ENCODE measurements around the gene A2ML1.
"Not testable (repeated sequence)": the region's sequence is repeated elsewhere in the genome, so short reads cannot be mapped to it uniquely, and the experiment has no call there.

A2ML1 gene

GRCh38 chr12:8817856-8818255, 4.6 kb upstream of the A2ML1 start:
- DNase-seq (ENCODE audit: low read depth) = no peak

GRCh38 chr12:8818526-8818925, 3.9 kb upstream of the A2ML1 start:
- DNase-seq (ENCODE audit: low read depth) = no peak

GRCh38 chr12:8819666-8819980, 2.8 kb upstream of the A2ML1 start:
- DNase-seq (ENCODE audit: low read depth) = no peak

- not testable (repeated sequence) for DNase-seq (ENCODE audit: low read depth)
These were observed 1.6 kb upstream of the A2ML1 start for GRCh38 chr12:8820676-8821407.

- DNase-seq (ENCODE audit: low read depth) = no peak
These were observed 830 bp upstream of the A2ML1 start for GRCh38 chr12:8821591-8821990.

GRCh38 chr12:8823565-8824300, 1.3 kb downstream of the A2ML1 start:
- DNase-seq (ENCODE audit: low read depth) = no peak

GRCh38 chr12:8827551-8828256, 5.3 kb downstream of the A2ML1 start:
- no peak for DNase-seq (ENCODE audit: low read depth)

GRCh38 chr12:8828257-8829124, 6.1 kb downstream of the A2ML1 start:
- DNase-seq (ENCODE audit: low read depth) = no peak

- no peak for DNase-seq (ENCODE audit: low read depth)
These were observed 6.7 kb downstream of the A2ML1 start for GRCh38 chr12:8829125-8829518.

GRCh38 chr12:8829621-8830020, 7.2 kb downstream of the A2ML1 start:
- DNase-seq (ENCODE audit: low read depth) = no peak

GRCh38 chr12:8831116-8831515, 8.7 kb downstream of the A2ML1 start:
- DNase-seq (ENCODE audit: low read depth) = no peak

GRCh38 chr12:8832500-8832899, 10.1 kb downstream of the A2ML1 start:
- DNase-seq (ENCODE audit: low read depth) = no peak

GRCh38 chr12:8834230-8834629, 11.8 kb downstream of the A2ML1 start:
- DNase-seq (ENCODE audit: low read depth) = no peak

- DNase-seq (ENCODE audit: low read depth) = no peak
These were observed 14.9 kb downstream of the A2ML1 start for GRCh38 chr12:8837291-8837690.

GRCh38 chr12:8840321-8840720, 17.9 kb downstream of the A2ML1 start:
- DNase-seq (ENCODE audit: low read depth) = no peak

- DNase-seq (ENCODE audit: low read depth) = no peak
These were observed 18.7 kb downstream of the A2ML1 start for GRCh38 chr12:8840938-8841633.

- no peak for DNase-seq (ENCODE audit: low read depth)
These were observed 19.4 kb downstream of the A2ML1 start for GRCh38 chr12:8841778-8842177.

- DNase-seq (ENCODE audit: low read depth) = no peak
These were observed 22.2 kb downstream of the A2ML1 start for GRCh38 chr12:8844665-8845064.

GRCh38 chr12:8846305-8846704, 23.9 kb downstream of the A2ML1 start:
- DNase-seq (ENCODE audit: low read depth) = no peak

- no peak for DNase-seq (ENCODE audit: low read depth)
These were observed 25.0 kb downstream of the A2ML1 start for GRCh38 chr12:8847435-8847834.

- no peak for DNase-seq (ENCODE audit: low read depth)
These were observed 27.5 kb downstream of the A2ML1 start for GRCh38 chr12:8849876-8850275.

- DNase-seq (ENCODE audit: low read depth) = no peak
These were observed 29.7 kb downstream of the A2ML1 start for GRCh38 chr12:8852119-8852518.

Measured in non-pigmented ciliary epithelial cell (primary cell).